Measurements from ENCODE around the gene LMO4.

Gene LMO4

DNA sequence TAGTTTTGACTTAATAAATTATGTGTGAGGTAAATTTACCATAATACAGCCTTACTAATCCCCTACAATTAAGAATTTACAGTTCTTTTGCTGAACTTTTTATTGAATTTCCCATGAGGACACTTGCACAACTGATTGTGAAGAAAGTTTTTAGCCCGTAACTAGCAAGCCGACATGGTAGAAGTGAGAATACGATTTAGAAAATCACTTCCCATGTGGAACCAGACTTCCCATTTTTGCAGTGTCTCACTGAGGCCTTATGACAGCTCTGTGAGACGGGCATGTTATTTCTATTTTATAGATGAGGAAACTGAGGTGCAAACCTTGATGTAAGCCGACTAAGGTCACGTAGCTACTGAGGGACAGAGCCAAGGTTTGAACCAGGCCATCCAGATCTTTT lies 32.5 kb upstream of the LMO4 start:
- no peaks in the 10 kb centered on the region for H3K27me3 ChIP-seq (ENCODE audit: low read depth, low read length)
- no peak overlapping the region for H3K4me2 ChIP-seq (ENCODE audit: low read length)
- no peak overlapping the region for H3K9ac ChIP-seq (ENCODE audit: low read length)
- H3K27ac ChIP-seq (ENCODE audit: low read length): no peak overlapping the region
- H3K9me3 ChIP-seq (ENCODE audit: insufficient read depth, low read length): no peaks in the 10 kb centered on the region
- no peaks in the 10 kb centered on the region for H3K79me2 ChIP-seq (ENCODE audit: low read length)
- H3K36me3 ChIP-seq (replicated peaks; ENCODE audit: low read depth, low read length): no peaks in the 10 kb centered on the region
- no peaks in the 10 kb centered on the region for H3K4me1 ChIP-seq (ENCODE audit: low read length)
- no peak overlapping the region for H3K4me3 ChIP-seq (ENCODE audit: low read length)
- H4K20me1 ChIP-seq (ENCODE audit: insufficient read depth, low read length): no peaks in the 10 kb centered on the region
- TF ChIP-seq, protein P1, sequence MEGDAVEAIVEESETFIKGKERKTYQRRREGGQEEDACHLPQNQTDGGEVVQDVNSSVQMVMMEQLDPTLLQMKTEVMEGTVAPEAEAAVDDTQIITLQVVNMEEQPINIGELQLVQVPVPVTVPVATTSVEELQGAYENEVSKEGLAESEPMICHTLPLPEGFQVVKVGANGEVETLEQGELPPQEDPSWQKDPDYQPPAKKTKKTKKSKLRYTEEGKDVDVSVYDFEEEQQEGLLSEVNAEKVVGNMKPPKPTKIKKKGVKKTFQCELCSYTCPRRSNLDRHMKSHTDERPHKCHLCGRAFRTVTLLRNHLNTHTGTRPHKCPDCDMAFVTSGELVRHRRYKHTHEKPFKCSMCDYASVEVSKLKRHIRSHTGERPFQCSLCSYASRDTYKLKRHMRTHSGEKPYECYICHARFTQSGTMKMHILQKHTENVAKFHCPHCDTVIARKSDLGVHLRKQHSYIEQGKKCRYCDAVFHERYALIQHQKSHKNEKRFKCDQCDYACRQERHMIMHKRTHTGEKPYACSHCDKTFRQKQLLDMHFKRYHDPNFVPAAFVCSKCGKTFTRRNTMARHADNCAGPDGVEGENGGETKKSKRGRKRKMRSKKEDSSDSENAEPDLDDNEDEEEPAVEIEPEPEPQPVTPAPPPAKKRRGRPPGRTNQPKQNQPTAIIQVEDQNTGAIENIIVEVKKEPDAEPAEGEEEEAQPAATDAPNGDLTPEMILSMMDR (IDR thresholded peaks at IDR 0.05; ENCODE audit: low read depth, low read length): no peak
- TF ChIP-seq EZH2phosphoT487 (IDR thresholded peaks at IDR 0.05; ENCODE audit: low read depth): no peak
- H2AFZ ChIP-seq (ENCODE audit: low read depth, low read length): no peak overlapping the region

DNA sequence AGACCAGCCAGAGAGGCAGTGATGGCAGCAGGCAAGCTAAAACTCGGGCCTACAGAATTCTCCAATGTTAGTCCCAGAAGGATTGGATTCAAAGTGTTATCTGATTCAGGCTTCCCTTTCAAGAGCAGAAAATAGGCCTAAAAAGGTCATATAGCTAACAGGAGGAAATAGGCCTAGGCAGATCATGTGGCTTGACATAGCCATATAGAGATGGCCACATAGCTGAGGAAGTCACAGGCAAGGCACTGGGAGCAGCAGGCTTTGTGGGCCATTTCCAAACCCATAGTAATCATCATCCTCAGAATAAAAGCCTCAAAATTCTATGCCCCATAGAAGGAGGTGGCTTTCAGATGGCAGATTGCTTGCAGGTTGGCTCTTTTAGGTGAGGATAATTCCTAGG lies 29.0 kb upstream of the LMO4 start:
- no peak overlapping the region for H3K4me3 ChIP-seq (ENCODE audit: low read length)
- no peaks in the 10 kb centered on the region for H3K4me1 ChIP-seq (ENCODE audit: low read length)

DNA sequence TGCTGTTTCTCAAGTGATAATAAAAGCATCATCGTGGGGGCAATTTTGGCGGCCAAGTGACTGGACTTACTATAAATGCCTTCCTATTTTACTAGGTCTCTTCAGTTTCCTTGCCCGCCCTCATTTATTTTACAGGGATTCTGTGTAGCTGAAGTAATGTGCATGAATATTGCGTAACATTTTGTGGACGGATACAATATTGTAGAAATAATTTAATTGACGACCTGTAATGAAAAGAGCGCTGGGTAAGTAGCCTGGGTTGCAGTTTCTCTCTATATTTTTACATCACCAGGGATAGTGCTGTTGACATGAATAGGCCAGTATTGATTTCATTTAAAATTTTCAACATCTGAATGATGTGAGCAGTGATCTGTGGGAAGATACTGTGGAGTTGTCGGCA lies 28.1 kb upstream of the LMO4 start:
- Histone ChIP-seq H4K20me1 (ENCODE audit: insufficient read depth, low read length) (no peaks in the 10 kb centered on the region), H3K9ac (ENCODE audit: low read length) (no peak overlapping the region), H2AFZ (ENCODE audit: low read depth, low read length) (no peak overlapping the region), H3K9me3 (ENCODE audit: insufficient read depth, low read length) (no peaks in the 10 kb centered on the region), H3K27ac (ENCODE audit: low read length) (no peak overlapping the region), H3K4me2 (ENCODE audit: low read length) (no peak overlapping the region), H3K4me3 (ENCODE audit: low read length) (no peak overlapping the region), H3K4me1 (ENCODE audit: low read length) (no peaks in the 10 kb centered on the region), H3K27me3 (ENCODE audit: low read depth, low read length) (no peaks in the 10 kb centered on the region), H3K79me2 (ENCODE audit: low read length) (no peaks in the 10 kb centered on the region), H3K36me3 (replicated peaks; ENCODE audit: low read depth, low read length) (no peaks in the 10 kb centered on the region)
- TF ChIP-seq, protein P1 (IDR thresholded peaks at IDR 0.05; ENCODE audit: low read depth, low read length): no peak
- TF ChIP-seq EZH2phosphoT487 (IDR thresholded peaks at IDR 0.05; ENCODE audit: low read depth): no peak

More for the DNA sequence above, 29.0 kb upstream of the LMO4 start:
- Histone ChIP-seq H3K4me2 (ENCODE audit: low read length) (no peak overlapping the region), H3K9ac (ENCODE audit: low read length) (no peak overlapping the region), H3K36me3 (replicated peaks; ENCODE audit: low read depth, low read length) (no peaks in the 10 kb centered on the region), H2AFZ (ENCODE audit: low read depth, low read length) (no peak overlapping the region), H4K20me1 (ENCODE audit: insufficient read depth, low read length) (no peaks in the 10 kb centered on the region), H3K79me2 (ENCODE audit: low read length) (no peaks in the 10 kb centered on the region), H3K27ac (ENCODE audit: low read length) (no peak overlapping the region), H3K27me3 (ENCODE audit: low read depth, low read length) (no peaks in the 10 kb centered on the region), H3K9me3 (ENCODE audit: insufficient read depth, low read length) (no peaks in the 10 kb centered on the region)
- TF ChIP-seq, protein P1 (IDR thresholded peaks at IDR 0.05; ENCODE audit: low read depth, low read length): no peak
- no peak for TF ChIP-seq EZH2phosphoT487 (IDR thresholded peaks at IDR 0.05; ENCODE audit: low read depth)

DNA sequence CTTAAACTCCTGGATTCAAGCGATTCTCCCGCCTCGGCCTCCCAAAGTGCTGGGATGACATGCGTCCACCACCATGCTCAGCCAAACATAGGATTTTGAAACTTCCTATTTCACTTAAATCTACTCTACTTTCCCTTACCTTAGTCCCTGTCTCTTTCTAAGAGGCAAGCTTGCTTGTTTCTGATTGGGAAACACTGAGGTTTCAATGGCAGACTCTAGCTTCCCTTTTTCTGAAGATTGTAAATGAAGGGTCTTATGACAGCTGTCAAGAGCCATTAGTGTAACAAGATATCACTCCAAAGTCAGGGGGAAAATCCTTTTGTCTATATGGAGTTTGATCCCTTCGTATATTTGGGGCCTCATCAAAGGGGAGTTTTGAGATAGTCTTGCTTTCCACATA lies 23.5 kb upstream of the LMO4 start:
- Histone ChIP-seq H3K9ac (ENCODE audit: low read length) (no peak overlapping the region), H4K20me1 (ENCODE audit: insufficient read depth, low read length) (no peaks in the 10 kb centered on the region), H3K4me1 (ENCODE audit: low read length) (no peaks in the 10 kb centered on the region), H3K36me3 (replicated peaks; ENCODE audit: low read depth, low read length) (no peaks in the 10 kb centered on the region), H2AFZ (ENCODE audit: low read depth, low read length) (no peak overlapping the region), H3K9me3 (ENCODE audit: insufficient read depth, low read length) (no peaks in the 10 kb centered on the region), H3K27ac (ENCODE audit: low read length) (no peak overlapping the region), H3K79me2 (ENCODE audit: low read length) (no peaks in the 10 kb centered on the region), H3K4me2 (ENCODE audit: low read length) (no peak overlapping the region), H3K27me3 (ENCODE audit: low read depth, low read length) (no peaks in the 10 kb centered on the region; the same call in 1 of the 2 replicates), H3K4me3 (ENCODE audit: low read length) (no peak overlapping the region)
- TF ChIP-seq, protein P1 (IDR thresholded peaks at IDR 0.05; ENCODE audit: low read depth, low read length): no peak
- TF ChIP-seq EZH2phosphoT487 (IDR thresholded peaks at IDR 0.05; ENCODE audit: low read depth): no peak
